Measurements from ENCODE around the gene RESF1.

DNA sequence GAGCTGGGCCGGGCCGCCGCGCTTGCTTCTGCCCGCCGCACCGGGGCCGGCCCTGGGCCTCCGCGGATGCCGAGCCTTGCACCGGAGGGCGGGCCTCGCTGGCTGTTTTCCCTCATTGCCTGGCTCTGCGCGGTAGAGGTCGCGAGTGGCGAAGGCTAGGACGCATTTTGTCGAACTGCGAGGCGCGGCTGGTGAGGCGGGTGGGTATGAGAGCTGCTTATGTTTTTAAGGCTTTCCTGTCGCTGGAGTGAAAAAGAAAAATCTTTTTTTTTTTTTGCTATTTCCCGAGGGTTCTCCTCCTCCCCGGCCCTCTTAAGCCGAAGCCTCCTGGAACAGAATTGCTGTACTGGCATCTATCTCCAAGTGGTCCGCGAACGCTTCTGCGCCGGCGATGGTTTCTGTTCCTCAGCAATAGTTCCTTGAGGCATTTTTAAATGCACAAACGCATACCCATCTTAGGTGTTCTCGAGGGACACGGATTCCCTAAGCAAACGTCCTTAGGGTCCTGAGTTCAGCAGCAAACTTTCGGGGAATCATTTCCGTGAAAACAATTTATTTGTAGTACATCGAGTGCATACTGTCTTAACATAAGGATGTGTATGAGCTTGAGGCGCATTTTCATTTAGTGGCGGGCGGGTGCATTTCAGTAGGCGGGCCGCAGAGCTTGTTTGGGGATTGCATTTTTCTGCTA is 631 bp downstream of the RESF1 start:
- TF ChIP-seq, protein P1, sequence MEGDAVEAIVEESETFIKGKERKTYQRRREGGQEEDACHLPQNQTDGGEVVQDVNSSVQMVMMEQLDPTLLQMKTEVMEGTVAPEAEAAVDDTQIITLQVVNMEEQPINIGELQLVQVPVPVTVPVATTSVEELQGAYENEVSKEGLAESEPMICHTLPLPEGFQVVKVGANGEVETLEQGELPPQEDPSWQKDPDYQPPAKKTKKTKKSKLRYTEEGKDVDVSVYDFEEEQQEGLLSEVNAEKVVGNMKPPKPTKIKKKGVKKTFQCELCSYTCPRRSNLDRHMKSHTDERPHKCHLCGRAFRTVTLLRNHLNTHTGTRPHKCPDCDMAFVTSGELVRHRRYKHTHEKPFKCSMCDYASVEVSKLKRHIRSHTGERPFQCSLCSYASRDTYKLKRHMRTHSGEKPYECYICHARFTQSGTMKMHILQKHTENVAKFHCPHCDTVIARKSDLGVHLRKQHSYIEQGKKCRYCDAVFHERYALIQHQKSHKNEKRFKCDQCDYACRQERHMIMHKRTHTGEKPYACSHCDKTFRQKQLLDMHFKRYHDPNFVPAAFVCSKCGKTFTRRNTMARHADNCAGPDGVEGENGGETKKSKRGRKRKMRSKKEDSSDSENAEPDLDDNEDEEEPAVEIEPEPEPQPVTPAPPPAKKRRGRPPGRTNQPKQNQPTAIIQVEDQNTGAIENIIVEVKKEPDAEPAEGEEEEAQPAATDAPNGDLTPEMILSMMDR (IDR thresholded peaks at IDR 0.05): no peak
- no peak for TF ChIP-seq EP300 (IDR thresholded peaks at IDR 0.05)
- TF ChIP-seq POLR2A (IDR thresholded peaks at IDR 0.05): no peak
